LNCAP (cell line): ENCODE measurements around the gene AHNAK2.

Experiments used
- TF ChIP-seq, protein P1 (sequence below): fragments of 450-650 bp; IDR thresholded peaks from 2 replicates; pipeline ENCODE4 v1.5.1; 2017; ENCODE audit warnings: mild to moderate bottlenecking

Gene AHNAK2

GRCh38 chr14:104925855-104926609 lies 52.1 kb downstream of the AHNAK2 start:
- TF ChIP-seq, protein P1, sequence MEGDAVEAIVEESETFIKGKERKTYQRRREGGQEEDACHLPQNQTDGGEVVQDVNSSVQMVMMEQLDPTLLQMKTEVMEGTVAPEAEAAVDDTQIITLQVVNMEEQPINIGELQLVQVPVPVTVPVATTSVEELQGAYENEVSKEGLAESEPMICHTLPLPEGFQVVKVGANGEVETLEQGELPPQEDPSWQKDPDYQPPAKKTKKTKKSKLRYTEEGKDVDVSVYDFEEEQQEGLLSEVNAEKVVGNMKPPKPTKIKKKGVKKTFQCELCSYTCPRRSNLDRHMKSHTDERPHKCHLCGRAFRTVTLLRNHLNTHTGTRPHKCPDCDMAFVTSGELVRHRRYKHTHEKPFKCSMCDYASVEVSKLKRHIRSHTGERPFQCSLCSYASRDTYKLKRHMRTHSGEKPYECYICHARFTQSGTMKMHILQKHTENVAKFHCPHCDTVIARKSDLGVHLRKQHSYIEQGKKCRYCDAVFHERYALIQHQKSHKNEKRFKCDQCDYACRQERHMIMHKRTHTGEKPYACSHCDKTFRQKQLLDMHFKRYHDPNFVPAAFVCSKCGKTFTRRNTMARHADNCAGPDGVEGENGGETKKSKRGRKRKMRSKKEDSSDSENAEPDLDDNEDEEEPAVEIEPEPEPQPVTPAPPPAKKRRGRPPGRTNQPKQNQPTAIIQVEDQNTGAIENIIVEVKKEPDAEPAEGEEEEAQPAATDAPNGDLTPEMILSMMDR: no peak

DNA sequence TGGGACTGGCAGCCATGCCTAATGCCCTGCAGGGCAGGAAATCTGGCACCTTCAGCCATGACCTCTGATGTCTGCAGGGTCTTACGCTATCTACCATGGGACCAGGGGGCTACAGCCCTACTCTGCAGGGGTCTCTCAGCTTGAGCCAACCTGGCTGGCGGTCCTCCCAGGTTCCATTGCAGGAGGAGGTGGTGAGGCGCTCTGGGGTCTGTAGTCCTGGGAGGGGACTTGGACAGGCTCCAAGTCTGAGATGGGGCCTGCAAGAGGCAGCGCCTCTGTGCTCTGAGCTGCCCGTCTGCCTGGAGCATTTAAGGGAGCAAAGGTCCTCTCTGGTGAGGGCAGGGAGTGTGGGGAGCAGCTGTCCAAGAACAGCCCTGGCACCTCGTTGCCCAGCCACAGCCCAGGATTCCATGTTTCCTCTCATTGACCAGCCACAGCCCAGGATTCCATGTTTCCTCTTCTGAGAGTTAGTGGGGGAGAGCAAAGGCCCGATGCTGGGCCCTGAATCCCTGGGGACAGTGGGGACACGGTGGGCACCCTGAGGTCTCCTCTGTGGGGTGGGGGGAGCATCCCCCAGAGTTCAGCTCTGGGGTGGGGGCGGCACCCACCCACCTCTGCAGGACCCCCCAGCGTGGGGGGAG lies 52.8 kb downstream of the AHNAK2 start:
- TF ChIP-seq, protein P1: no peak

DNA sequence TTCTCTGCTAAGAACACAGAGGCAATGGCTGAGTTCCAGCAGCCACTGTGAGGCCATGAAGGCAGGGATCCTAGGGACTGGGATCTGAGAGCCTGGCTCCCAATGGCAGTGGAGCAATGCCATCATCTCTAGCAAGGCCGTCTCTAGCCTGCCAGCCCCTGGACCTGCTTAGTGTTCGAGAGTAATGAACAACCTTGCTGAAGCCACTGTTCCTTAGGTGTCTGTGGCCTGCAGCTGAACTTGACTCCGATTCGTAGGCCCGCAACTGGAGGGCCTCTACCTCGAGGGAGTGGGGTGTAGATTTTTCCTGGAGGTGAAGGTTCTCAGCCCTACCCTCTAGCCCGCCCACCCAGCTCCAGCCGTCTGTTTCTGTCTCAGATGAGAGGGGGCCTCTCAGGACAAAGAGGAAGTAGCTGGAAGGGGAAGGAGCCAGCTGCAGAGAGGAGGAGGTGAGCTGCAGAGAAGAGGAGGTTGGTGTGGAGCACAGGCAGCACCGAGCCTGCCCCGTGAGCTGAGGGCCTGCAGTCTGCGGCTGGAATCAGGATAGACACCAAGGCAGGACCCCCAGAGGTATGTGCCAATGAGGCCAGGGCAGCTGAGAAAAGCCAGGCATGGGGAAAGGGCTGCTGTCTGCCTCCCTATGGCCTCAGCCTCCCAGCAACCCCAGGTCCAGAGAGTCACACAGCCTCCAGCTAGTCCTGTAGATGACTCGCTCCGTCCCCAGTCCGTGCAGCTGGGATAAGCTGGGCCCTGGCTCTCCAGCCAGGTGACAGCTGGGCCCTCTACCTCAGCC lies 53.6 kb downstream of the AHNAK2 start, which contains the start of gene PLD4:
Gene PLD4 (plus strand): TSS at position 459 of the 793 bp plus-strand sequence. CDS start 2,262 bp downstream, outside the sequence.
- TF ChIP-seq, protein P1: no peak

GRCh38 chr14:104923640-104924420 lies 54.3 kb downstream of the AHNAK2 start:
- TF ChIP-seq, protein P1: no peak

GRCh38 chr14:104919993-104920315 lies 58.2 kb downstream of the AHNAK2 start:
- TF ChIP-seq, protein P1: no peak

DNA sequence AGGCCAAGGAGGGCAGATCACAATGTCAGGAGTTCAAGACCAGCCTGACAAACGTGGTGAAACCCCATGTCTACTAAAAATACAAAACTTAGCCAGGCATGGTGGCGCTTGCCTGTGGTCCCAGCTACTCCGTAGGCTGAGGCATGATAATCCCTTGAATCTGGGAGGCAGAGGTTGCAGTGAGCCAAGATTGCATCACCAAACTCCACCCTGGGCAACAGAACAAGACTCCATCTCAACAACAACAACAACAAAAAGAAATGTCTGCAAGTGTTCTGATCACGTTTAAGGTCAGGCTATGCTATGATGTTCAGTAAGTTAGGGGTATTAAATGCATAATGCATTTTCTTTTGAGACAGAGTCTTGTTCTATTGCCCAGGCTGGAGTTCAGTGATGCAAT lies 60.2 kb downstream of the AHNAK2 start:
- TF ChIP-seq, protein P1: no peak

GRCh38 chr14:104917116-104917515 lies 61.1 kb downstream of the AHNAK2 start:
- TF ChIP-seq, protein P1: no peak
